Caco-2 (cell line): ENCODE data around the gene PTTG1IP. TPM values are rescaled to one million over a fixed set of nuclear protein-coding genes. Genes with fewer than 3 reads are reported as not detected.

Experiments
- BruUV-seq: library from RNA; stranded (reverse); fragments of 400-500 nt; replicated peaks from 2 replicates; lab custom pipeline; 2021; lab: Mats Ljungman, UMichigan
- CTCF ChIA-PET: fragments of 300-600 bp; sonication (Branson Sonifier 250); formaldehyde crosslinking; loops from one replicate; lab custom pipeline; 2022; ENCODE audit warnings: antibody characterized with exemption; lab: Charles Lee
- POLR2A ChIA-PET: fragments of 300-600 bp; sonication (Branson Sonifier 250); formaldehyde crosslinking; loops from one replicate; lab custom pipeline; 2022; ENCODE audit warnings: antibody characterized with exemption; lab: Charles Lee
- DNase-seq, 2 experiments: peaks; one replicate each; pipeline versions ENCODE4 v3.0.0 to v3.0.0-alpha.2; 2020 to 2022
- H3K27me3 ChIP-seq: replicated peaks from 2 replicates; pipeline ENCODE4 v1.6.0; 2011; ENCODE audit warnings: low read length; ENCODE audit not compliant: control insufficient read depth, insufficient read depth
- H3K36me3 ChIP-seq: 2 replicates; pipeline ENCODE4 v1.5.1; 2011; ENCODE audit warnings: low read length; ENCODE audit not compliant: control insufficient read depth, insufficient read depth
- H3K4me1 ChIP-seq: fragments of 250-450 bp; sonication (Bioruptor Pico); 2 replicates; pipeline ENCODE4 v1.5.1; 2020; ENCODE audit warnings: mild to moderate bottlenecking
- H3K4me3 ChIP-seq: 2 replicates; pipeline ENCODE4 v1.5.1; 2011; ENCODE audit warnings: low read depth, mild to moderate bottlenecking, control low read depth, low read length
- H3K9me3 ChIP-seq: fragments of 250-450 bp; sonication (Bioruptor Pico); 2 replicates; pipeline ENCODE4 v1.5.1; 2020; ENCODE audit warnings: mild to moderate bottlenecking, moderate library complexity
- H3K27ac Mint-ChIP-seq: one replicate; pipeline ENCODE4 v1.8.0; 2022; ENCODE audit warnings: mixed read lengths; ENCODE audit not compliant: unreplicated experiment
- H3K27me3 Mint-ChIP-seq: one replicate; pipeline ENCODE4 v1.8.0; 2022; ENCODE audit warnings: mixed read lengths; ENCODE audit not compliant: insufficient read depth, unreplicated experiment
- H3K36me3 Mint-ChIP-seq: one replicate; pipeline ENCODE4 v1.8.0; 2022; ENCODE audit warnings: mild to moderate bottlenecking, mixed read lengths; ENCODE audit not compliant: insufficient read depth, unreplicated experiment
- H3K4me1 Mint-ChIP-seq: one replicate; pipeline ENCODE4 v1.8.0; 2022; ENCODE audit warnings: low read depth, mixed read lengths; ENCODE audit not compliant: unreplicated experiment
- H3K4me3 Mint-ChIP-seq: one replicate; pipeline ENCODE4 v1.8.0; 2022; ENCODE audit warnings: mild to moderate bottlenecking, moderate library complexity, mixed read lengths; ENCODE audit not compliant: unreplicated experiment
- H3K9me3 Mint-ChIP-seq: one replicate; pipeline ENCODE4 v1.8.0; 2022; ENCODE audit warnings: mixed read lengths; ENCODE audit not compliant: unreplicated experiment
- intact Hi-C: fragments of 100-400 bp; cut with micrococcal nuclease; formaldehyde crosslinking; loops from one replicate; pipeline ENCODE4 v1.10.0; 2022; ENCODE audit not compliant: unreplicated experiment
- total RNA-seq: library from RNA; stranded (reverse); gene quantifications from 2 replicates; pipeline ENCODE4 v1.2.3, GENCODE V29; 2022
- TF ChIP-seq, protein P1 (sequence below), 2 experiments: fragments of 200-600 bp in 1 of 2; IDR thresholded peaks; 1 replicate in 1 of 2; 2 replicates in 1 of 2; pipeline versions ENCODE4 v1.5.1 to v1.8.0; 2011 to 2022; ENCODE audit warnings: antibody characterized with exemption in 1 of 2, control low read depth in 1 of 2, inconsistent platforms in 1 of 2, low read depth in 1 of 2, low read length in 1 of 2, mild to moderate bottlenecking in 1 of 2, moderate library complexity in 1 of 2; ENCODE audit not compliant: insufficient read depth in 1 of 2, severe bottlenecking in 1 of 2, unreplicated experiment in 1 of 2

Gene PTTG1IP
- total RNA-seq, 1 experiment from 2014 or later = 296 TPM

DNA sequence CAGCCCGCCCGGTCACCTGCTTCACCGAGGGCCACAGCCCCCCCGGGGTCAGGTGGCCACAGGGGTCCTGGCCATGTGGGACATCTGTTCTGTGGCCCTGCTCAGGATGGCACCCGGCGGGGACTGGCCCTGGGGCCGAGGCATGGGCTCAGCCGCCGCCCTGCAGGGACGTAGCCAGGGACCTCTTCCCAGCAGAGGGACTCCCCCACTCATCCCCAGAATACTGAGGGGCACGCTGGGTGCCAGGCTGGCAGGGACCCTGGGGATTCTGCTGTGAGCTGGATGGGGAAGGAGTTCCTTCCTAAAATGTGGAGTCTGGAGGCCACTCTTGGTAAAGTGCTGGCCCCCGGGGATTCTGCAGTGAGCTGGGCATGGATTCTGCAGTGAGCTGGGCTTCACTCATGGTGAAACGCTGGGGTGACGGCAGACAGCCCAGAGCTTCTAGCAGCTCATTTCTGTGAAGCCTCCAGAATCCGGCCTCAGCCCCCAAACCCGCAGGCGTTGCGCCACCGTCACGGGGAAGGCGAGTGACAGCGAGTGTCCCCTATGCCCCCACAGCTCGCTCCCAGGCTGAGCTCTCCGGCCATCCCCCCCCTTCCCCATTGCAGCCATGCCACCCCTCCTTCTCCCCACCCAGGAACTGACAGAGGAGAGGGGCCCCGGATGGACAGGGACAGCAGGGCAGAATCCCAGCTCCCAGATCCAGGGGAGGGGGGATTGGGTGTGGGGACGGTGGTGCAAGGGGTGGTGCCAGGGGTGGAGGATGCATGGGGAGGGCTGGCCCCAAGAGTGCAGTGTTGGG lies 45.8 kb upstream of the PTTG1IP start:
- H3K27me3 Mint-ChIP-seq = peaks cover 11% of the 10 kb centered on the region
- no peaks in the 10 kb centered on the region; the same call in 1 of the 2 replicates for H3K27me3 ChIP-seq
- DNase-seq = no peak
- ChIA-PET POLR2A (interaction anchor here (0.5 kb wide), 1 partner anchor 18 kb away, joined by 4 read pairs; no protein-coding TSS in a partner anchor), CTCF (no interaction called here)
- TF ChIP-seq, protein P1, sequence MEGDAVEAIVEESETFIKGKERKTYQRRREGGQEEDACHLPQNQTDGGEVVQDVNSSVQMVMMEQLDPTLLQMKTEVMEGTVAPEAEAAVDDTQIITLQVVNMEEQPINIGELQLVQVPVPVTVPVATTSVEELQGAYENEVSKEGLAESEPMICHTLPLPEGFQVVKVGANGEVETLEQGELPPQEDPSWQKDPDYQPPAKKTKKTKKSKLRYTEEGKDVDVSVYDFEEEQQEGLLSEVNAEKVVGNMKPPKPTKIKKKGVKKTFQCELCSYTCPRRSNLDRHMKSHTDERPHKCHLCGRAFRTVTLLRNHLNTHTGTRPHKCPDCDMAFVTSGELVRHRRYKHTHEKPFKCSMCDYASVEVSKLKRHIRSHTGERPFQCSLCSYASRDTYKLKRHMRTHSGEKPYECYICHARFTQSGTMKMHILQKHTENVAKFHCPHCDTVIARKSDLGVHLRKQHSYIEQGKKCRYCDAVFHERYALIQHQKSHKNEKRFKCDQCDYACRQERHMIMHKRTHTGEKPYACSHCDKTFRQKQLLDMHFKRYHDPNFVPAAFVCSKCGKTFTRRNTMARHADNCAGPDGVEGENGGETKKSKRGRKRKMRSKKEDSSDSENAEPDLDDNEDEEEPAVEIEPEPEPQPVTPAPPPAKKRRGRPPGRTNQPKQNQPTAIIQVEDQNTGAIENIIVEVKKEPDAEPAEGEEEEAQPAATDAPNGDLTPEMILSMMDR (IDR thresholded peaks at IDR 0.05; ENCODE audit: insufficient read depth in 1 of 2, low read depth in 1 of 2, low read length in 1 of 2, severe bottlenecking in 1 of 2, unreplicated experiment in 1 of 2) = no peak
- no peak overlapping the region for H3K4me3 ChIP-seq
- intact Hi-C loops = no loop called here
- H3K4me1 ChIP-seq = no peaks in the 10 kb centered on the region
- no peaks in the 10 kb centered on the region for H3K4me1 Mint-ChIP-seq
- H3K36me3 Mint-ChIP-seq = no peaks in the 10 kb centered on the region
- H3K4me3 Mint-ChIP-seq = no peak overlapping the region
- no peak overlapping the region for H3K27ac Mint-ChIP-seq
- no peaks in the 10 kb centered on the region for H3K36me3 ChIP-seq
- no peaks in the 10 kb centered on the region for H3K9me3 ChIP-seq
- H3K9me3 Mint-ChIP-seq = no peaks in the 10 kb centered on the region
- no TSS peak for BruUV-seq

- POLR2A ChIA-PET = no interaction called here
- Histone ChIP-seq H3K9me3 (no peaks in the 10 kb centered on the region), H3K36me3 (no peaks in the 10 kb centered on the region), H3K27me3 (no peaks in the 10 kb centered on the region; the same call in 1 of the 2 replicates), H3K4me3 (no peak overlapping the region), H3K4me1 (no peaks in the 10 kb centered on the region)
- intact Hi-C loops = no loop called here
- no peaks in the 10 kb centered on the region for H3K36me3 Mint-ChIP-seq
- H3K4me1 Mint-ChIP-seq = no peaks in the 10 kb centered on the region
- no TSS peak for BruUV-seq
- TF ChIP-seq, protein P1 (IDR thresholded peaks at IDR 0.05; ENCODE audit: insufficient read depth in 1 of 2, low read depth in 1 of 2, low read length in 1 of 2, severe bottlenecking in 1 of 2, unreplicated experiment in 1 of 2) = no peak
- H3K27me3 Mint-ChIP-seq = peaks cover 11% of the 10 kb centered on the region
- no peak overlapping the region for H3K4me3 Mint-ChIP-seq
- H3K27ac Mint-ChIP-seq = no peak overlapping the region
- CTCF ChIA-PET = no interaction called here
- no peak for DNase-seq
- H3K9me3 Mint-ChIP-seq = no peaks in the 10 kb centered on the region
These were observed 45.1 kb upstream of the PTTG1IP start for GRCh38 chr21:44918581-44919033.

DNA sequence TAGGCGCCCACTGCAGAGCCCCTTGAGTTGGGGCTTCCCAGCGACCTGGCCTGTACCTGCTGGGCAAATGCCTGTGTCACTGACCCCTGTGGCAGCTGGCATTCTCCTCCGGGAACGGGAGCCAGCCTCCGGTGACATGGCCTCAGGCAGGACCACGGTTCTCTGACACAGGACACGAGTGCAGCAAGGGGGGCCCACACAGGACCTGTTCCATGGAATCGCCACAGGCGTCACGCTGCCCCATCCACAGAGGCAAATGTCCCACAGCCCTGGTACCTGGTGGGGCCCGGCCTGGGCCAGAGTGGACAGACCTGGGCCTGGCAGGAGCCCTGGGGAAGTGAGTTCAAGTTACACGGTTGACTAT lies 44.6 kb upstream of the PTTG1IP start:
- Mint-ChIP-seq H3K9me3 (no peaks in the 10 kb centered on the region), H3K27me3 (peaks cover 10% of the 10 kb centered on the region), H3K4me3 (no peak overlapping the region), H3K4me1 (no peaks in the 10 kb centered on the region), H3K27ac (no peak overlapping the region), H3K36me3 (no peaks in the 10 kb centered on the region)
- H3K9me3 ChIP-seq = no peaks in the 10 kb centered on the region
- TF ChIP-seq, protein P1 (IDR thresholded peaks at IDR 0.05; ENCODE audit: insufficient read depth in 1 of 2, low read depth in 1 of 2, low read length in 1 of 2, severe bottlenecking in 1 of 2, unreplicated experiment in 1 of 2) = no peak
- no TSS peak for BruUV-seq
- intact Hi-C loops = no loop called here
- no peaks in the 10 kb centered on the region for H3K36me3 ChIP-seq
- no peaks in the 10 kb centered on the region for H3K4me1 ChIP-seq
- ChIA-PET POLR2A (no interaction called here), CTCF (no interaction called here)
- no peak overlapping the region for H3K4me3 ChIP-seq
- H3K27me3 ChIP-seq = no peaks in the 10 kb centered on the region; the same call in 1 of the 2 replicates
- no peak for DNase-seq
